A673 (cell line): ENCODE measurements around the gene AGBL4.

Source experiments
- CTCF ChIP-seq: fragments of 300-800, 200-600 bp; sonication (generic); conservative IDR thresholded peaks from 2 replicates; pipeline ENCODE4 v1.5.1; 2017; ENCODE audit warnings: low read depth, mild to moderate bottlenecking, antibody characterized with exemption, low read length, moderate library complexity, mixed read lengths
- EZH2 ChIP-seq: fragments of 200-600 bp; sonication (generic); IDR thresholded peaks from 2 replicates; pipeline ENCODE4 v1.6.1; 2017; ENCODE audit warnings: borderline replicate concordance, low read depth, mild to moderate bottlenecking, mixed read lengths, antibody characterized with exemption, low read length; ENCODE audit not compliant: poor library complexity, severe bottlenecking

- no peak for TF ChIP-seq CTCF
- no peak for TF ChIP-seq EZH2
These were observed 1348.5 kb downstream of the AGBL4 start for GRCh38 chr1:48675251-48675650.
